ENCODE results near the gene ARFIP1.
"Not testable (repeated sequence)": the region's sequence is repeated elsewhere in the genome, so short reads cannot be mapped to it uniquely, and the experiment has no call there.

ARFIP1 gene

DNA sequence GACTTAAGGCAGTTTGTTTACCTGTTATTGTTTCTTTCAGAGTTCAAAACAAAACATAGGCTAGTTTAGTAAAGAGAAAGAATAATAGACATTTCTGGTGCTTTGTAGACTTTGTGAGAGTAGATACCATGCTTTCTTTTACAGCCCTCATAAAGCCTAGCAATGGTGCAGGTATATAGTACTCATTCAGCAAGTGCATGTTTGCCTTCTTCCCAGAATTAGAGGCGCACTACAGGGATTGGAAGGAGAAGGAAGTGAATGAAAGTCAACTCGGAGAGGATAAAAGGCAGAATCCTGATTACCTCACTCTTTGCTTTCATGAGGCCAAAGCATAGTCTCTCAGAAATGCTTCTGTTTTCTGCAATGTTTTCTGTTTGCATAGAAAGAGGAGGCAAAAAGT, 113.2 kb downstream of the ARFIP1 start:
- 77 to 90% methylated on average over 2 of the region's 2 CpGs for WGBS, 2 experiments
- Histone ChIP-seq H3K27me3 (ENCODE audit: control insufficient read depth, insufficient read depth, low read length, poor library complexity, severe bottlenecking) (no peaks in the 10 kb centered on the region), H3K36me3 (ENCODE audit: control insufficient read depth, insufficient read depth, low read length) (no peaks in the 10 kb centered on the region), H3K4me3 (ENCODE audit: insufficient read depth, low read depth, low read length) (no peak overlapping the region), H3K9me3 (ENCODE audit: control insufficient read depth, low read length) (no peaks in the 10 kb centered on the region), H3K4me1 (ENCODE audit: control insufficient read depth, insufficient read depth, low read length) (no peaks in the 10 kb centered on the region), H3K27ac (ENCODE audit: insufficient read depth, low read depth, low read length, poor library complexity, severe bottlenecking) (no peak overlapping the region)

DNA sequence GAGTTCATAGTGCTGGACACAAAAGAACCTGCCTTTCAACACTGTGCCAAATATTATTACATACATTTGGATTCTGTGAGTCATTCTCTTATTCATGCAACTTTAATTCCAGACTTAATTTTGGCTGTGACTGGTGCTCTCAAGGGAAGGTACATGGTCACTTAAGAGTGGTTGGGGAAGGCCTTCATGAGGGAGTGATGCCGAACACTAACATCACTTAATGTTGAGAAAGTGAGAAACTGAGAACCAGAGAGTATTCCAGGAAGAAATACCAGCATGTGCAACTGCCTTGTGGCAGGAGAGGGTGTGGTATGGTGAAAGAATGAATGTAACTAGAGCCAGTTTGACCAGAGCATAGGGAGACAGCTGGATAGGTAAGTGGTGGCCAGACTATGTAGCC, 114.9 kb downstream of the ARFIP1 start:
- H3K27me3 ChIP-seq (ENCODE audit: control insufficient read depth, insufficient read depth, low read length, poor library complexity, severe bottlenecking): no peaks in the 10 kb centered on the region
- H3K4me3 ChIP-seq (ENCODE audit: insufficient read depth, low read depth, low read length): no peak overlapping the region
- H3K4me1 ChIP-seq (ENCODE audit: control insufficient read depth, insufficient read depth, low read length): no peaks in the 10 kb centered on the region
- no peaks in the 10 kb centered on the region for H3K36me3 ChIP-seq (ENCODE audit: control insufficient read depth, insufficient read depth, low read length)
- H3K9me3 ChIP-seq (ENCODE audit: control insufficient read depth, low read length): no peaks in the 10 kb centered on the region
- 92 to 97% methylated on average over 1 of the region's 1 CpG for WGBS, 2 experiments
- no peak overlapping the region for H3K27ac ChIP-seq (ENCODE audit: insufficient read depth, low read depth, low read length, poor library complexity, severe bottlenecking)

DNA sequence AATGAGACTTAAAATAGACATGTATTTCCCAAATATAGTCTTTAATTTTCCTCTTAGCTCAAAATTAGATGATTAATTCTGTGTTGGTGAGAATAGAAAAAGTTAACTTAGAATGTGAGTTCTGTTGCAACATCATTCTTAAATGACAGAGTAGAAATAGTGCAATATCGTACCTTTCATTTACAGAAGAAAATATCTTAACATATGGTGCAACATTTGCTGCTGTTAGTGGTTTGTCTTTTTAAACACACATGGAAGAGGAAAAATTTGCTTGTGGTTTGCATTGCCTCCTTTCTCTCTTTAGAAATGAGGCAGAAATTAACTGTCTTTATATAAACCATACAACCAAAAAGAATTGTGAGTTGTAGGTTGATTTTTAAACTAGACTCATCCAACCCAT, 117.1 kb downstream of the ARFIP1 start:
- H3K36me3 ChIP-seq (ENCODE audit: control insufficient read depth, insufficient read depth, low read length): no peaks in the 10 kb centered on the region
- H3K4me3 ChIP-seq (ENCODE audit: insufficient read depth, low read depth, low read length): no peak overlapping the region
- no peak overlapping the region for H3K27ac ChIP-seq (ENCODE audit: insufficient read depth, low read depth, low read length, poor library complexity, severe bottlenecking)
- WGBS, 2 experiments: 86 to 100% methylated on average over 1 of the region's 1 CpG
- H3K4me1 ChIP-seq (ENCODE audit: control insufficient read depth, insufficient read depth, low read length): no peaks in the 10 kb centered on the region
- no peaks in the 10 kb centered on the region for H3K27me3 ChIP-seq (ENCODE audit: control insufficient read depth, insufficient read depth, low read length, poor library complexity, severe bottlenecking)
- no peaks in the 10 kb centered on the region for H3K9me3 ChIP-seq (ENCODE audit: control insufficient read depth, low read length)

DNA sequence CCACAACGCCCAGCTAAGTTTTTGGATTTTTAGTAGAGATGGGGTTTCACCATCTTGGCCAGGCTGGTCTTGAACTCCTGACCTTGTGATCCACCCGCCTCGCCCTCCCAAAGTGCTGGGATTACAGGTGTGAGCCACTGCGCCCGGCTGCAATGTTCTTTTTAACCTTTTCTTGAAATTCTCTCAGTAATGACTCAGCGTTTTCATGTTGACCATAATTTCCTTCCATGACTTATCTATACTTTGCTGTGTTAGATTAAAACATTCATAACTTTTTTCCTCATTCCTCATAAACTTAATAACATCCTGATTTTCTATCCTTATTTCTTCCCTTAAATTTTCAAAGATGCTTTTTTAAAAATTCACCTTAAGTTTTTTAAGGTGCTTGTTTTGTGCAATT, 118.4 kb downstream of the ARFIP1 start:
- 91 to 94% methylated on average over 6 of the region's 6 CpGs for WGBS, 2 experiments
- H3K9me3 ChIP-seq (ENCODE audit: control insufficient read depth, low read length); H3K27me3 ChIP-seq (ENCODE audit: control insufficient read depth, insufficient read depth, low read length, poor library complexity, severe bottlenecking); H3K4me1 ChIP-seq (ENCODE audit: control insufficient read depth, insufficient read depth, low read length); H3K4me3 ChIP-seq (ENCODE audit: insufficient read depth, low read depth, low read length); H3K36me3 ChIP-seq (ENCODE audit: control insufficient read depth, insufficient read depth, low read length); H3K27ac ChIP-seq (ENCODE audit: insufficient read depth, low read depth, low read length, poor library complexity, severe bottlenecking): not testable (repeated sequence)

DNA sequence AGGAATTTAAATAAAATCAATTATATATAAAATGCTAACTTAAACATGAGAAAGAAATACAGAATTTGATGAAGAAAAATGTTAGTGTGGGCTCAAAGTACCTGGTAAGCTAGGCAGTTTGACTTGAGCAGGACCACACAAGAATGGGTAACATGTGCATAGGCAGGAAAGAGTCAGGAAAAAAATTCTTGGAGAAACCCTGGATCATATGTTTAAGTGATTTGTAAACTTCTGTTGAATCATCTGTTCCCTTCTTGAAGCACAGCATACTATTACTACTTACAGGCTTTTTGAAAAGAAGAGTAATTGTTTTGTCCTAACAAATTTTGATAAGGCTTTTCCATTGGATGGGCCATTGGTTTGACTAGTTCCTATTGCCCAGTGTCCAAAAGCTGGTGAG, 118.9 kb downstream of the ARFIP1 start:
- Histone ChIP-seq H3K27ac (ENCODE audit: insufficient read depth, low read depth, low read length, poor library complexity, severe bottlenecking) (no peak overlapping the region), H3K36me3 (ENCODE audit: control insufficient read depth, insufficient read depth, low read length) (no peaks in the 10 kb centered on the region), H3K4me3 (ENCODE audit: insufficient read depth, low read depth, low read length) (no peak overlapping the region), H3K27me3 (ENCODE audit: control insufficient read depth, insufficient read depth, low read length, poor library complexity, severe bottlenecking) (no peaks in the 10 kb centered on the region), H3K9me3 (ENCODE audit: control insufficient read depth, low read length) (no peaks in the 10 kb centered on the region), H3K4me1 (ENCODE audit: control insufficient read depth, insufficient read depth, low read length) (no peaks in the 10 kb centered on the region)

DNA sequence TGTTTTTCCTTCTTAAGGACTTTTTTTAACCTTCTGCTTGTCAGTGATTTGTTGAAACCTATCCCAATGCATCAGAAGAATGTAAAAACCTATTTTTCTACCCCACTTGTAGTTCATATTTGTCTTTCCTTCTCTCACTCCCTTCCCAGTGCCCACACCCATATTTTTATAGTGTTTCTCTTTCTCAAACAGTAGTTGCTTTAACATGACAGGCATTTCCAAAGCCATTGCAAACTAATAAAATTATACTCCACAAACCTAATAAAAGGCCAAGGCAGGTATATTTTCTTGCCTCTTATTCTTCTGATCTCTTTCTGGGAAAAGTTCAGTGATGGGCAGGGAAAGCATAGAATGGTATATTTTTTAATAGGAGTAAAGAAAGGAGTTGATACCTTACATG, 120.6 kb downstream of the ARFIP1 start:
- Histone ChIP-seq H3K27ac (ENCODE audit: insufficient read depth, low read depth, low read length, poor library complexity, severe bottlenecking) (no peak overlapping the region), H3K4me1 (ENCODE audit: control insufficient read depth, insufficient read depth, low read length) (no peaks in the 10 kb centered on the region), H3K4me3 (ENCODE audit: insufficient read depth, low read depth, low read length) (no peak overlapping the region), H3K27me3 (ENCODE audit: control insufficient read depth, insufficient read depth, low read length, poor library complexity, severe bottlenecking) (no peaks in the 10 kb centered on the region), H3K36me3 (ENCODE audit: control insufficient read depth, insufficient read depth, low read length) (no peaks in the 10 kb centered on the region), H3K9me3 (ENCODE audit: control insufficient read depth, low read length) (no peaks in the 10 kb centered on the region)

DNA sequence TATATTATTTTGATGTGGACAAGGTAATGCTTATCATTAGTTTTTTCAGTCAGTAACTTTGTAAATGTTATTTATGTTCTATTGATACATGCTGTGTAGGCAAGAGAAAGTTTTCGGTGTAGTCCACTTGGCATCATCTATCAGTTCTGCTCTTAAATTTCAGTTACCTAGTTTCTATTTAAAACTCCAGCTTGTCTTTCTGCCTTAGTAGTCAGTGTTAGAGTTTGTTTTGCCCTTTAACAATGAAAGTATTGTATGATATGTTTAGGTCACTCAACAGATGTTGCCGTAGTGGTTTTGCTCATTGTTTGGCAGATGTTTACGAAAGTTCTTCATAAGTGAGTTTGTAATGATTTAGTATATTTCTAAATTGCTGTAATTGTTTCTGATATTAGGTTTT, 121.5 kb downstream of the ARFIP1 start:
- no peaks in the 10 kb centered on the region for H3K27me3 ChIP-seq (ENCODE audit: control insufficient read depth, insufficient read depth, low read length, poor library complexity, severe bottlenecking)
- H3K36me3 ChIP-seq (ENCODE audit: control insufficient read depth, insufficient read depth, low read length): no peaks in the 10 kb centered on the region
- WGBS, 2 experiments: 93 to 100% methylated on average over 2 to 3 of the region's 3 CpGs
- no peak overlapping the region for H3K27ac ChIP-seq (ENCODE audit: insufficient read depth, low read depth, low read length, poor library complexity, severe bottlenecking)
- no peak overlapping the region for H3K4me3 ChIP-seq (ENCODE audit: insufficient read depth, low read depth, low read length)
- H3K4me1 ChIP-seq (ENCODE audit: control insufficient read depth, insufficient read depth, low read length): no peaks in the 10 kb centered on the region
- no peaks in the 10 kb centered on the region for H3K9me3 ChIP-seq (ENCODE audit: control insufficient read depth, low read length)

DNA sequence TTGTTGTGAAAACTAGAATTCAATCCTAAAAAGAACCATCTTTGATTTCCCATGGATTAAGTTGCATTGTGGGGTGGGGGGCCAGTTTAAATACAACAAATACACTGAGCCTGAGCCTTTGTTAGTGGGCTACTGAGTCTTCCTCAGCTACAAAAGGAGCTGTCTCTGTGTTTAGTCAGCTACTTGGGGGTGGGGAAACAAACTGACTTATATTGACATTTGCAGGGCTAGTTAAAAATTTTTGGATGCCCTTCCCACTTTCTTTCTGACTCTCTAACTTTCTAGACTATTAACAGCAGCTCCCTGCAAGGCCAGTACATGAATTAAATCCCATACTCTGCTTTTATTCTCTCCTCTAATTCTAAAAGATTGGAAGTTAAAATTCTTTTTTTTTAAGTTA, 123.9 kb downstream of the ARFIP1 start:
- H3K36me3 ChIP-seq (ENCODE audit: control insufficient read depth, insufficient read depth, low read length): no peaks in the 10 kb centered on the region
- H3K4me3 ChIP-seq (ENCODE audit: insufficient read depth, low read depth, low read length): no peak overlapping the region
- H3K4me1 ChIP-seq (ENCODE audit: control insufficient read depth, insufficient read depth, low read length): no peaks in the 10 kb centered on the region
- no peaks in the 10 kb centered on the region for H3K9me3 ChIP-seq (ENCODE audit: control insufficient read depth, low read length)
- H3K27ac ChIP-seq (ENCODE audit: insufficient read depth, low read depth, low read length, poor library complexity, severe bottlenecking): no peak overlapping the region
- H3K27me3 ChIP-seq (ENCODE audit: control insufficient read depth, insufficient read depth, low read length, poor library complexity, severe bottlenecking): no peaks in the 10 kb centered on the region

DNA sequence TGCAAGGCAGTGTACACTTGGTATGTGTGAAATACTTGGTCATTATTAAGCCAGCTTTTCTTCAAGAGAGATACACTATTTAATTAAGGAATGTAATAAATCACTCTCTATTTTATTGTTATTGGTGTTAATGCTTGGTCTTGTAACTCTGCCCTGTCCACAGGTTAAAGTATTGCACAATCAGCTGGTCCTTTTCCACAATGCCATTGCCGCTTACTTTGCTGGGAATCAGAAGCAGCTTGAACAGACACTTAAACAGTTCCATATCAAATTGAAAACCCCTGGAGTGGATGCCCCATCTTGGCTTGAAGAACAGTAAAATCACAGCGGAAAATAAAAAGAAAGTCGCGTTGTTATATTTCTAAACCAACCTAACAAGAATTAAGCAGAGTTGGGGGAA, 130.1 kb downstream of the ARFIP1 start:
- no peaks in the 10 kb centered on the region for H3K9me3 ChIP-seq (ENCODE audit: control insufficient read depth, low read length)
- WGBS, 2 experiments: 92 to 99% methylated on average over 4 of the region's 4 CpGs
- H3K4me3 ChIP-seq (ENCODE audit: insufficient read depth, low read depth, low read length): no peak overlapping the region
- H3K4me1 ChIP-seq (ENCODE audit: control insufficient read depth, insufficient read depth, low read length): no peaks in the 10 kb centered on the region
- H3K36me3 ChIP-seq (ENCODE audit: control insufficient read depth, insufficient read depth, low read length): no peaks in the 10 kb centered on the region
- H3K27me3 ChIP-seq (ENCODE audit: control insufficient read depth, insufficient read depth, low read length, poor library complexity, severe bottlenecking): no peaks in the 10 kb centered on the region
- H3K27ac ChIP-seq (ENCODE audit: insufficient read depth, low read depth, low read length, poor library complexity, severe bottlenecking): no peak overlapping the region

DNA sequence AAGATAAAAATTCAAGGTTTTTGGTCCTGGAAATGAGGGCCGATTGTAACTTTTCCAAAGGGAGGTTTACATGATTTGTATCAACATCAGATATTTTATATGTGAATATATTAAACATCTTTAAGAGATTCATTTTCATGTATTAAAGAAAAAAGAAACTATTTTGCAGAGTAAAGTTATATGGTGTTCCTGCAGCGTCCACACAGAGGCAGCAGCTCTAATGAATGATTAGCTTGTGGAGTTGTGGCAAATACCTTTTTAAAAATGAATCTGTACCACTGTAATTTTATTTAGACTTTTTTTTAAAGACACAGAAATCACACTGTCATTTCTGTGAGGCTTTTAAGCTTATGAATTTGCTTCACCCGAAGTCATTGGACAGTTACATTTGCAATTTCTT, 130.8 kb downstream of the ARFIP1 start:
- Histone ChIP-seq H3K27ac (ENCODE audit: insufficient read depth, low read depth, low read length, poor library complexity, severe bottlenecking) (no peak overlapping the region), H3K4me1 (ENCODE audit: control insufficient read depth, insufficient read depth, low read length) (no peaks in the 10 kb centered on the region), H3K36me3 (ENCODE audit: control insufficient read depth, insufficient read depth, low read length) (no peaks in the 10 kb centered on the region), H3K4me3 (ENCODE audit: insufficient read depth, low read depth, low read length) (no peak overlapping the region), H3K27me3 (ENCODE audit: control insufficient read depth, insufficient read depth, low read length, poor library complexity, severe bottlenecking) (no peaks in the 10 kb centered on the region), H3K9me3 (ENCODE audit: control insufficient read depth, low read length) (no peaks in the 10 kb centered on the region)
- 60 to 69% methylated on average over 1 to 2 of the region's 3 CpGs for WGBS, 2 experiments

DNA sequence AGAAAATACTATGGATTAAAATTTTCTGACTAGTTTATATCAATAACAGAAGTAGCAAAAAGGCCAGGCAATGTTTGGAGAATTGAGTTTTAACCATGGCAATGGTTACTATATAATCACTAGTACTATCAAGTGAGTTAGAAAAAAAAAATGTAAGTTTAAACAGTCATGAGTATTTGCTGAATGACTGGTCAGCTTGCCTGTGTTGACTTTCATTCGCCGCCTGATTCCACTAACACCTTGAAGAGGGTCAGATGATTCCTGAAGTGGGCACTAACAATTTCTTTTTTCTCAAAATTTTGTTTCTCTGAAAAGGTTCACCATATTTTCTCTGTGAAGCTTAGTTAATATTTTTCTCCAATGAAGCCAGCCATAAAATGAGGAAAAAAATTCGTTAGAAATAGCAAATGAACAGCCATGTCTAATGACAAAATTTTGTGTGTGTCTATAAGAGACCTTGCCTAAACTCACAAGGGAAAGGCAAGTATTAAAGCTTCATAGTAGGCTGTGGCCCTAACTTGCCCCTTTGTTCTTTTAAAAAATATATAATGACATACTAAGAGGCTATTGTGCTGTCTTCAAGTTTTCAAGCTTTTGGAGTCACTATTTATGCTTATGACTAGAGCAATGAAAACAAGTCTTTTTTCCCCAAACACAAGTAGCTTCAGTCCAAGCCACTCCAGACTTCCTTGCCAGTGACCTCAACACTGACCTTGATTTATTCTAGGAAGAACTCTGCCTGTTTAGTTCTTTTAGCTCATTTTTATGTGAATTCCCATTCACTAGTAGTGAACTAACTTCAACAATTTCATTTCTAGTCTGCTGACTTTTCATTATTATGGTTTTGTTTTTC, 138.0 kb downstream of the ARFIP1 start:
- H3K27ac ChIP-seq (ENCODE audit: insufficient read depth, low read depth, low read length, poor library complexity, severe bottlenecking): no peak overlapping the region
- H3K4me1 ChIP-seq (ENCODE audit: control insufficient read depth, insufficient read depth, low read length): no peaks in the 10 kb centered on the region
- peaks cover 6% of the 10 kb centered on the region for H3K9me3 ChIP-seq (ENCODE audit: control insufficient read depth, low read length)
- no peaks in the 10 kb centered on the region for H3K27me3 ChIP-seq (ENCODE audit: control insufficient read depth, insufficient read depth, low read length, poor library complexity, severe bottlenecking)
- H3K4me3 ChIP-seq (ENCODE audit: insufficient read depth, low read depth, low read length): no peak overlapping the region
- H3K36me3 ChIP-seq (ENCODE audit: control insufficient read depth, insufficient read depth, low read length): no peaks in the 10 kb centered on the region
- WGBS, 2 experiments: 94 to 95% methylated on average over 3 of the region's 3 CpGs

Measured in ectodermal cell (in vitro differentiated cells).